DOHH2 (cell line): ENCODE results near the gene PLA2G3.

Experiments used
- H3F3A ChIP-seq: fragments of 200-600 bp; sonication (generic), shearing (Covaris generic); 2 replicates; pipeline ENCODE4 v1.6.0; 2016; ENCODE audit warnings: antibody characterized with exemption, mild to moderate bottlenecking; ENCODE audit not compliant: control insufficient read depth, insufficient read depth
- H3K27ac ChIP-seq: fragments of 200-600 bp; sonication (generic); 2 replicates; pipeline ENCODE4 v1.5.1; 2014; ENCODE audit warnings: low read depth, mild to moderate bottlenecking, low read length, moderate library complexity
- H3K27me3 ChIP-seq: fragments of 200-600 bp; sonication (generic); 2 replicates; pipeline ENCODE4 v1.6.1; 2014; ENCODE audit warnings: mild to moderate bottlenecking, low read length, mixed read lengths; ENCODE audit not compliant: control insufficient read depth
- H3K36me3 ChIP-seq: fragments of 200-600 bp; sonication (generic); 2 replicates; pipeline ENCODE4 v1.6.1; 2014; ENCODE audit warnings: mild to moderate bottlenecking, low read length, moderate library complexity, mixed read lengths; ENCODE audit not compliant: control insufficient read depth
- H3K4me1 ChIP-seq: fragments of 200-600 bp; sonication (generic); 2 replicates; pipeline ENCODE4 v1.6.1; 2014; ENCODE audit warnings: mild to moderate bottlenecking, low read length, mixed read lengths; ENCODE audit not compliant: control insufficient read depth
- H3K4me2 ChIP-seq: fragments of 200-600 bp; sonication (generic); 2 replicates; pipeline ENCODE4 v1.6.0; 2014; ENCODE audit warnings: mild to moderate bottlenecking, low read length, moderate library complexity
- H3K4me3 ChIP-seq: fragments of 200-600 bp; sonication (generic); 2 replicates; pipeline ENCODE4 v1.5.1; 2014; ENCODE audit warnings: mild to moderate bottlenecking, low read length, mixed read lengths
- H3K79me2 ChIP-seq: fragments of 200-600 bp; sonication (generic); 2 replicates; pipeline ENCODE4 v1.6.1; 2014; ENCODE audit warnings: mild to moderate bottlenecking, low read length, mixed read lengths; ENCODE audit not compliant: control insufficient read depth
- H3K9me2 ChIP-seq: fragments of 200-600 bp; sonication (generic); replicated peaks from 2 replicates; pipeline ENCODE4 v1.6.1; 2014; ENCODE audit warnings: mild to moderate bottlenecking, low read length, mixed read lengths; ENCODE audit not compliant: control insufficient read depth
- H3K9me3 ChIP-seq: fragments of 200-600 bp; sonication (generic); 2 replicates; pipeline ENCODE4 v1.6.1; 2014; ENCODE audit warnings: antibody characterized with exemption, low read length, mixed read lengths; ENCODE audit not compliant: control insufficient read depth, insufficient read depth
- H4K20me1 ChIP-seq: fragments of 200-600 bp; sonication (generic); 2 replicates; pipeline ENCODE4 v1.6.0; 2014; ENCODE audit warnings: low read depth, mild to moderate bottlenecking, antibody characterized with exemption, low read length, moderate library complexity; ENCODE audit not compliant: control insufficient read depth, insufficient read depth
- EZH2phosphoT487 ChIP-seq: fragments of 200-600 bp; sonication (generic); IDR thresholded peaks from 2 replicates; pipeline ENCODE4 v1.6.1; 2017; ENCODE audit warnings: borderline replicate concordance, mild to moderate bottlenecking, antibody characterized with exemption, low read length, moderate library complexity, mixed read lengths
- TF ChIP-seq, protein P1 (sequence below): fragments of 200-600 bp; sonication (generic); IDR thresholded peaks from one replicate; pipeline ENCODE4 v1.5.1; 2014; ENCODE audit warnings: antibody characterized with exemption, mild to moderate bottlenecking, low read depth, low read length; ENCODE audit not compliant: poor library complexity, severe bottlenecking

The PLA2G3 gene

DNA sequence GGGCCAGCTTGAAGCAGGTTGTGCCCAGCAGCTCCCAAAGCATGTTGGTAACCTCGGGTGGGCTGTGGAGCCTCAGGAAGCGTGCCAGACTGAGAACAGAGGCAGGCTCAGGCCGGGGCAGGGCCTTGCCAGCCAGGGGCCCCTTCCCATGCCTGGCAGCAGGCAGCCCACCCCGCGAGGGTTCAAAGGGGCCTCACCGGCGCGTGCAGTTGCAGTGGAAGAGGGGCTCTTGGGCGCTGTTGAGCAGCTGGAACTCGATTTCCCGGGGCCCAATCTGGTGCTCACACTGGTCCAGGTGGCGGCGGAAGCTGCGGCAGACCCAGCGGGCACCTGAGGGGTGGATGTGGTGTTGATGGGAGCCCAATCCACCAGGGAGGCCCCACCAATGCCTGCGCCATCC lies 3.6 kb downstream of the PLA2G3 start:
- Histone ChIP-seq H3K4me3 (no peak overlapping the region), H3K9me3 (no peaks in the 10 kb centered on the region), H3K9me2 (no peaks in the 10 kb centered on the region), H3K79me2 (no peaks in the 10 kb centered on the region), H3K27ac (no peak overlapping the region), H3F3A (no peaks in the 10 kb centered on the region), H3K27me3 (no peaks in the 10 kb centered on the region), H3K36me3 (no peaks in the 10 kb centered on the region), H3K4me1 (no peaks in the 10 kb centered on the region), H4K20me1 (no peaks in the 10 kb centered on the region), H3K4me2 (no peak overlapping the region)
- TF ChIP-seq, protein P1, sequence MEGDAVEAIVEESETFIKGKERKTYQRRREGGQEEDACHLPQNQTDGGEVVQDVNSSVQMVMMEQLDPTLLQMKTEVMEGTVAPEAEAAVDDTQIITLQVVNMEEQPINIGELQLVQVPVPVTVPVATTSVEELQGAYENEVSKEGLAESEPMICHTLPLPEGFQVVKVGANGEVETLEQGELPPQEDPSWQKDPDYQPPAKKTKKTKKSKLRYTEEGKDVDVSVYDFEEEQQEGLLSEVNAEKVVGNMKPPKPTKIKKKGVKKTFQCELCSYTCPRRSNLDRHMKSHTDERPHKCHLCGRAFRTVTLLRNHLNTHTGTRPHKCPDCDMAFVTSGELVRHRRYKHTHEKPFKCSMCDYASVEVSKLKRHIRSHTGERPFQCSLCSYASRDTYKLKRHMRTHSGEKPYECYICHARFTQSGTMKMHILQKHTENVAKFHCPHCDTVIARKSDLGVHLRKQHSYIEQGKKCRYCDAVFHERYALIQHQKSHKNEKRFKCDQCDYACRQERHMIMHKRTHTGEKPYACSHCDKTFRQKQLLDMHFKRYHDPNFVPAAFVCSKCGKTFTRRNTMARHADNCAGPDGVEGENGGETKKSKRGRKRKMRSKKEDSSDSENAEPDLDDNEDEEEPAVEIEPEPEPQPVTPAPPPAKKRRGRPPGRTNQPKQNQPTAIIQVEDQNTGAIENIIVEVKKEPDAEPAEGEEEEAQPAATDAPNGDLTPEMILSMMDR: no peak
- no peak for TF ChIP-seq EZH2phosphoT487

DNA sequence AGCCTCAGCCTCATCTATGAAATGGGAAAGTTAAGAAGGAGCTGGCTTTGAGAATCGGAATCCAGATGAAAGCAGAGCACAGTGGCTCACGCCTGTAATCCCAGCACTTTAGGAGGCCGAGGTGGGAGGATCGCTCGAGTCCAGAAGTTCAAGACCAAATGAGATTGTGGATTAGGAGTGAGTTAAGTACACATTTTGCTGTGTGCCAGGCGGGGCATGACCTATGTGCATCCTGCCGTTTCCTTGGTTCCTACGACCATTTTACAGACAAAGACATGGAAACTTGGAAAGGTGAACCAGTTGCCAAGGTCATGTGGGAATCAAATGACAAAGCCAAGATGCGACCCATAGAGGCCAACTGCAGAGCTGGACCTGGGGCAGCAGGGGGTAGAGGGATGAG lies 4.2 kb downstream of the PLA2G3 start:
- no peaks in the 10 kb centered on the region for H4K20me1 ChIP-seq
- H3K9me2 ChIP-seq: no peaks in the 10 kb centered on the region
- H3F3A ChIP-seq: no peaks in the 10 kb centered on the region
- no peaks in the 10 kb centered on the region for H3K27me3 ChIP-seq
- TF ChIP-seq EZH2phosphoT487: no peak
- TF ChIP-seq, protein P1: no peak
- no peaks in the 10 kb centered on the region for H3K9me3 ChIP-seq
- H3K4me2 ChIP-seq: no peak overlapping the region
- no peaks in the 10 kb centered on the region for H3K36me3 ChIP-seq
- no peaks in the 10 kb centered on the region for H3K79me2 ChIP-seq
- H3K4me3 ChIP-seq: no peak overlapping the region
- H3K4me1 ChIP-seq: no peaks in the 10 kb centered on the region
- H3K27ac ChIP-seq: no peak overlapping the region

DNA sequence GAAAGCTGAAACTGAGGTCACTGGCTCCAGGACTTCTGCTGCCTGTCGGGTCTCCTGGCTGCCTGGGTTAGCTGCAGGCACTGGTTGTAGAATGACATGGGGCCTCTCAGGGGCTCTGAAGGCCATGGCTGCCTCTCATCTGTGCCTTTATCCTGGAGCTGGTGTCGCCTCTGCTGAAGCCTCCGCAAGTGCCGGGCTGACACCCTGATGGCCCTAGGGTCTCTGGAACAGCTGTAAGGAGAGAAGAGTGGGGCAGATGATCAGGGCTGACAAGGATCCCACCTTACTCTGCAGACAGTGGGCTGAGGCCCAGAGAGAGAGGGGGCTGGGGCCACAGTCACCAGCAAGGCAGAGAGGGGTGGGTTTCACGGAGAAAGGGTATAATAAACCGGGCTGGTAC lies 4.6 kb downstream of the PLA2G3 start:
- Histone ChIP-seq H3K36me3 (no peaks in the 10 kb centered on the region), H3K27me3 (no peaks in the 10 kb centered on the region), H3K9me3 (no peaks in the 10 kb centered on the region), H3K27ac (no peak overlapping the region), H4K20me1 (no peaks in the 10 kb centered on the region), H3K79me2 (no peaks in the 10 kb centered on the region), H3K4me1 (no peaks in the 10 kb centered on the region), H3F3A (no peaks in the 10 kb centered on the region), H3K4me2 (no peak overlapping the region), H3K9me2 (no peaks in the 10 kb centered on the region), H3K4me3 (no peak overlapping the region)
- TF ChIP-seq EZH2phosphoT487: no peak
- TF ChIP-seq, protein P1: no peak

DNA sequence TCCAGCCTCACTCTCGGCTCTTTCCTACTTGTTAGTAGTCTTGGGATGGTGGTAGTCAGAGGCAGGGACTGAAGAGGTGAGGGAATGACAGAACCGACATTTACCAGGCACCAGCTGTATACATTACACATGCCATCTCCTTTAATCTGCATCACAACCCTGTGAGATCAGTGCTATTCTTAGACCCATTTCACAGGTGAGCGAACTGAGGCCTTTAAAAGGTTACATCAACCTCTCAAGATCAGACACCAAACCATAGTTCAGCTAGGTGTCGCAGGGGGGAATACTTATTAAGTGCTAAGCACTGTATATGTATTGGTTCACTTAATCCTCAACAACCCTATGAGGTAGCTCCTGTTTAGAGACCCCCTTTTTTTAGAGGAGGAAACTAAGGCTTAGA lies 5.6 kb downstream of the PLA2G3 start:
- TF ChIP-seq, protein P1: no peak
- TF ChIP-seq EZH2phosphoT487: no peak
- Histone ChIP-seq H3K4me2 (no peak overlapping the region), H3K4me1 (no peaks in the 10 kb centered on the region), H3F3A (no peaks in the 10 kb centered on the region), H4K20me1 (no peaks in the 10 kb centered on the region), H3K9me2 (no peaks in the 10 kb centered on the region), H3K36me3 (no peaks in the 10 kb centered on the region), H3K4me3 (no peak overlapping the region), H3K27me3 (no peaks in the 10 kb centered on the region), H3K9me3 (no peaks in the 10 kb centered on the region), H3K27ac (no peak overlapping the region), H3K79me2 (no peaks in the 10 kb centered on the region)
